Islet of Langerhans (tissue), 1 donor: Measurements from ENCODE around the gene RNF145.
"Not testable (repeated sequence)": the region's sequence is repeated elsewhere in the genome, so short reads cannot be mapped to it uniquely, and the experiment has no call there.

Source experiments
- FAIRE-seq: peaks from one replicate; lab custom pipeline; 2011; peaks lifted over from hg19 to GRCh38; lab: Jason Lieb, UNC

The RNF145 gene

GRCh38 chr5:159190170-159190569 lies 19.2 kb downstream of the RNF145 start:
- FAIRE-seq = no peak

GRCh38 chr5:159189310-159189709 lies 20.0 kb downstream of the RNF145 start:
- FAIRE-seq = no peak

GRCh38 chr5:159187719-159188118 lies 21.6 kb downstream of the RNF145 start:
- FAIRE-seq = no peak

GRCh38 chr5:159186319-159186718 lies 23.0 kb downstream of the RNF145 start:
- no peak for FAIRE-seq

GRCh38 chr5:159185773-159186172 lies 23.6 kb downstream of the RNF145 start:
- FAIRE-seq = no peak

- FAIRE-seq = no peak
Observed at GRCh38 chr5:159184858-159185381, 24.4 kb downstream of the RNF145 start.

GRCh38 chr5:159184236-159184635 lies 25.1 kb downstream of the RNF145 start:
- no peak for FAIRE-seq

- FAIRE-seq = no peak
Observed at GRCh38 chr5:159183247-159183646, 26.1 kb downstream of the RNF145 start.

GRCh38 chr5:159182691-159183090 lies 26.7 kb downstream of the RNF145 start:
- no peak for FAIRE-seq

- no peak for FAIRE-seq
Observed at GRCh38 chr5:159181651-159182050, 27.7 kb downstream of the RNF145 start.

GRCh38 chr5:159181152-159181551 lies 28.2 kb downstream of the RNF145 start:
- no peak for FAIRE-seq

- FAIRE-seq = no peak
Observed at GRCh38 chr5:159179529-159180305, 29.6 kb downstream of the RNF145 start.

GRCh38 chr5:159178978-159179377 lies 30.4 kb downstream of the RNF145 start:
- FAIRE-seq = no peak

- no peak for FAIRE-seq
Observed at GRCh38 chr5:159175547-159175946, 33.8 kb downstream of the RNF145 start.

- peak; percentile 30 for FAIRE-seq
Observed at GRCh38 chr5:159174511-159175168, 34.7 kb downstream of the RNF145 start.

- FAIRE-seq = peak; percentile 5
Observed at GRCh38 chr5:159171274-159171673, 38.1 kb downstream of the RNF145 start.

GRCh38 chr5:159170021-159170420 lies 39.3 kb downstream of the RNF145 start:
- no peak for FAIRE-seq

GRCh38 chr5:159166416-159166815 lies 42.9 kb downstream of the RNF145 start:
- no peak for FAIRE-seq

GRCh38 chr5:159163701-159164046 lies 45.7 kb downstream of the RNF145 start:
- FAIRE-seq = peak; percentile 76

- no peak for FAIRE-seq
Observed at GRCh38 chr5:159163027-159163700, 46.2 kb downstream of the RNF145 start.

GRCh38 chr5:159161361-159162214 lies 47.8 kb downstream of the RNF145 start:
- FAIRE-seq = no peak

GRCh38 chr5:159158553-159159091 lies 50.7 kb downstream of the RNF145 start:
- FAIRE-seq = not testable (repeated sequence)
